Measurements from ENCODE around the gene ZSWIM1. TPM values are rescaled to one million over a fixed set of nuclear protein-coding genes. Genes with fewer than 3 reads are reported as not detected.

The ZSWIM1 gene
- total and polyA plus RNA-seq, 2 of the 13 experiments (the other 11 are each of a cell fraction or from before 2014, with no cell fraction given) = 9.5 to 11.7 TPM

DNA sequence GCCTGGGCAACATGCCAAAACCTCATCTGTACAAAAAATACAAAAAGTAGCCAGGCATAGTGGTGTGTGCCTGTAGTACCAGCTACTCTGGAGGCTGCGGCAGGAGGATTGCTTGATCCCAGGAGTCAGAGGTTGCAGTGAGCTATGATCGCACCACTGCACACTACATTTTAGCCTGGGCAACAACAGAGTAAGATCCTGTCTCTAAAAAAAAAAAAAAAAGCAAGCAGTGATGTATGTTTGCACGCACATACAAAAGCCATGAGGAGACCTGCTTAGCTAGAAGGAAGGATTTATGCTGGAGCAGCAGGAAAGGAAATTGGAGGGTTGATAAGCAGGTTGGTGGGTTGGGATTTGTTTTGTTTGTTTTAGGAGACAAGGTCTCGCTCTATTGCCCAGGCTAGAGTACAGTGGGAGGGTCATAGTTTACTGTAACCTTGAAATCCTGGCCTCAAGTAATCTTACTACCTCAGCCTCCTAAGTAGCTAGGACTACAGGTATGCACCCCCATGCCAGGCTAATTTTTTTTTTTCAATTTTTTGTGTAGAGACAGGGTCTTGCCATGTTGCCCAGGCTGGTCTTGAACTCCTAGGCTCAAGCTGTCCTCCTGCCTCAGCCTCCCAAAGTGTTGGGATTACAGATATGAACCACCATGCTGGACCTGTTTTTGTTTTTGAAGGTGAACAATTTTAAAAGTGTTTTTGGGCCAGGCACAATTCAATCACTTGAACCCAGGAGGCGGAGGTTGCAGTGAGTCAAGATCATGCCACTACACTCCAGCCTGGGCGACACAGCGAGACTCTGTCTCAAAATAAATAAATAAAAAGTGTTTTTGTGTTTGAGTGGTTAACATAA, 19.6 kb upstream of the ZSWIM1 start (continued):
- no peak for TF ChIP-seq PRDM10 (CRISPR knock-in tag; IDR thresholded peaks at IDR 0.05; ENCODE audit: low read depth)
- TF ChIP-seq ZNF605 (CRISPR knock-in tag; IDR thresholded peaks at IDR 0.05) = no peak
- TF ChIP-seq, protein P1, sequence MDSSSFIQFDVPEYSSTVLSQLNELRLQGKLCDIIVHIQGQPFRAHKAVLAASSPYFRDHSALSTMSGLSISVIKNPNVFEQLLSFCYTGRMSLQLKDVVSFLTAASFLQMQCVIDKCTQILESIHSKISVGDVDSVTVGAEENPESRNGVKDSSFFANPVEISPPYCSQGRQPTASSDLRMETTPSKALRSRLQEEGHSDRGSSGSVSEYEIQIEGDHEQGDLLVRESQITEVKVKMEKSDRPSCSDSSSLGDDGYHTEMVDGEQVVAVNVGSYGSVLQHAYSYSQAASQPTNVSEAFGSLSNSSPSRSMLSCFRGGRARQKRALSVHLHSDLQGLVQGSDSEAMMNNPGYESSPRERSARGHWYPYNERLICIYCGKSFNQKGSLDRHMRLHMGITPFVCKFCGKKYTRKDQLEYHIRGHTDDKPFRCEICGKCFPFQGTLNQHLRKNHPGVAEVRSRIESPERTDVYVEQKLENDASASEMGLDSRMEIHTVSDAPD (CRISPR knock-in tag; IDR thresholded peaks at IDR 0.05) = no peak; the same call in 1 of the 2 replicates
- TF ChIP-seq SPEN (CRISPR knock-in tag; IDR thresholded peaks at IDR 0.05; ENCODE audit: low read depth) = no peak
- TF ChIP-seq HBP1 (CRISPR knock-in tag; IDR thresholded peaks at IDR 0.05; ENCODE audit: low read depth) = no peak
- TF ChIP-seq ZBTB8A (CRISPR knock-in tag; IDR thresholded peaks at IDR 0.05; ENCODE audit: borderline replicate concordance, low read depth) = no peak
- TF ChIP-seq EED (CRISPR knock-in tag; IDR thresholded peaks at IDR 0.05) = no peak
- TF ChIP-seq ZNF121 (CRISPR knock-in tag; IDR thresholded peaks at IDR 0.05) = peak; percentile 99
- peak; percentile 42; the same call in 1 of the 2 replicates for TF ChIP-seq GATAD2A (CRISPR knock-in tag; IDR thresholded peaks at IDR 0.05)
- no peak for TF ChIP-seq ZBTB40 (IDR thresholded peaks at IDR 0.05)
- TF ChIP-seq ZBTB40 (CRISPR knock-in tag; IDR thresholded peaks at IDR 0.05) = no peak
- TF ChIP-seq PITX1 (CRISPR knock-in tag; IDR thresholded peaks at IDR 0.05) = peak; percentile 89
